D721Med (cell line): Measurements from ENCODE around the gene ERCC8.

Experiments used
- DNase-seq: peaks from one replicate; pipeline ENCODE4 v3.0.0; 2011; ENCODE audit warnings: low spot score; ENCODE audit not compliant: insufficient read length
- FAIRE-seq: peaks from 2 replicates; lab custom pipeline; 2011; peaks lifted over from hg19 to GRCh38; lab: Jason Lieb, UNC
- TF ChIP-seq, protein P1 (sequence below): IDR thresholded peaks from 2 replicates; pipeline ENCODE4 v1.5.1; 2012; ENCODE audit warnings: mild to moderate bottlenecking, control low read depth; ENCODE audit not compliant: insufficient read depth; ENCODE audit errors: missing control alignments

The ERCC8 gene

DNA sequence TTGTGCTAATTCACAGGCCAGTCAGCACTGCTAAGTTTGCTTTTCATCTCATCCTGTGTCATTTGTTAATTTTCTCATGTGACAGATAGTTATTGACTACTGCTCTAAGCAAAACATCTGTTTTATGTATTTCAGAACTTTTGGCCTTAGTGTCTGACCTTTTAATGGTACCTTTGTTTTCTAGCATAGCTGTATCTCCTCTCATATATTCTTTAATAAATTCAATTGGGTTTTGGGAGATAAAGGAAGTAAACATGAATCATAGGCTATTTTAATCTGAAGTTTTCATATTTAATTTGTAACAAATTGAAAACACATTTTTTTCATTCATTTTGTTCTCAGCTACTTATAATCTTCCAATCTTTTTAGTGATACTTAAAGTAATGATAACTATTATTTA, 13.2 kb upstream of the ERCC8 start:
- no peak for FAIRE-seq
- DNase-seq, result no peak

DNA sequence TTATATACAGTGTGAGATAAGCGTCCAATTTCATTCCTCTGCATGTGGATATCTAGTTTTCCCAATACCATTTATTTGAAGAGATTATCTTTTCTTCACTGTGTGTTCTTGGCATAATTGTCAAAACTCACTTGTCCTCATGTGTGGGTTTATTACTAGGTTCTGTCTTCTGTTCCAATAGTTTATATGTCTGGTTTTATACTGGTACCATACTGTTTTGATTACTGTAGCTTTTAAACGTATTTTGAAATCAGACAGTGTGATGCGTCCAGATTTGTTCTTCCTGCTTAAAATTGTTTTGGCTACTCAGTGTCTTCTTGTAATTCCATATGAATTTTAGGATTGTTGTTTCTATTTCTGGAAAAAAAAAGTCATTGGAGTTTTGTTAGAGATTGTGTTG, 10.4 kb upstream of the ERCC8 start:
- DNase-seq, result no peak
- FAIRE-seq, result no peak
- TF ChIP-seq, protein P1, sequence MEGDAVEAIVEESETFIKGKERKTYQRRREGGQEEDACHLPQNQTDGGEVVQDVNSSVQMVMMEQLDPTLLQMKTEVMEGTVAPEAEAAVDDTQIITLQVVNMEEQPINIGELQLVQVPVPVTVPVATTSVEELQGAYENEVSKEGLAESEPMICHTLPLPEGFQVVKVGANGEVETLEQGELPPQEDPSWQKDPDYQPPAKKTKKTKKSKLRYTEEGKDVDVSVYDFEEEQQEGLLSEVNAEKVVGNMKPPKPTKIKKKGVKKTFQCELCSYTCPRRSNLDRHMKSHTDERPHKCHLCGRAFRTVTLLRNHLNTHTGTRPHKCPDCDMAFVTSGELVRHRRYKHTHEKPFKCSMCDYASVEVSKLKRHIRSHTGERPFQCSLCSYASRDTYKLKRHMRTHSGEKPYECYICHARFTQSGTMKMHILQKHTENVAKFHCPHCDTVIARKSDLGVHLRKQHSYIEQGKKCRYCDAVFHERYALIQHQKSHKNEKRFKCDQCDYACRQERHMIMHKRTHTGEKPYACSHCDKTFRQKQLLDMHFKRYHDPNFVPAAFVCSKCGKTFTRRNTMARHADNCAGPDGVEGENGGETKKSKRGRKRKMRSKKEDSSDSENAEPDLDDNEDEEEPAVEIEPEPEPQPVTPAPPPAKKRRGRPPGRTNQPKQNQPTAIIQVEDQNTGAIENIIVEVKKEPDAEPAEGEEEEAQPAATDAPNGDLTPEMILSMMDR, result no peak

More for the DNA sequence above, 13.2 kb upstream of the ERCC8 start:
- TF ChIP-seq, protein P1, result no peak

DNA sequence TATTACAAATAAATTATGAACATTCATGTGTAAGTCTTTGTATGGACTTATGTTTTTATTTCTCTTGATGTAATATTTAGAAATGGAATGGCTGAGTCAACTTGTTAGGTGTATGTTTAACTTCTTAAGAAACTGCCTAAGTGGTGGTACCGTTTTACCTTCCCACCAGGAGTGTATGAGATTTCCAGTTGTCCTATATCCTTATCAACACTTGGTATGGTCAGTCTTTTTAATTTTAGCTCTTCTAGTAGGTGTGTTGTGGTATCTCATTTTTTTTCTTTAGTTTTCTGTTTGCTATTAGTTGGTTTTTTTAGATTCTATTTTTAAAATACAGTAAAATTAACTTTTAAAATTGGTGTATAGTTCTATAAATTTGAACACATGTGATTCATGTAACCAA, 3.9 kb upstream of the ERCC8 start:
- FAIRE-seq (no peak), DNase-seq (no peak)
- TF ChIP-seq, protein P1, result no peak

DNA sequence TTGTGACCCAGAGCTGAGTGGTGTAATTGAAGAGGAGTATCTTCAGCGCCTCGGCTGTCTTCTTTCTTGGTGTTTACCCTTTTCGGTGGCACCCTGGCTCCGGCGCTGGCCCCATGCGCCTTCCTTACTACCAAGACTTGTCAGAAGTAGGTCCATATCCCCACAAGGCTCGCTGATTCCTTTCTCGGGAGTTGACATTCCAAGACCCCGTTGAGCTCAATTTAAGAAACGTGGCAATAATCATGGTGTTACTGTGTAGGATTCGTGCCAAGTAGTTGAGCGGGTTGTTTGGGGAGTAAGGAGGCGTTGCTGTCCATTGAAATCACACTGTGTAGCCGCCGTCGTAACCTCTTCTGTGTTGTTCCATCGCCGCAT, 930 bp upstream of the ERCC8 start:
- FAIRE-seq (no peak), DNase-seq (no peak)
- TF ChIP-seq, protein P1, result no peak

DNA sequence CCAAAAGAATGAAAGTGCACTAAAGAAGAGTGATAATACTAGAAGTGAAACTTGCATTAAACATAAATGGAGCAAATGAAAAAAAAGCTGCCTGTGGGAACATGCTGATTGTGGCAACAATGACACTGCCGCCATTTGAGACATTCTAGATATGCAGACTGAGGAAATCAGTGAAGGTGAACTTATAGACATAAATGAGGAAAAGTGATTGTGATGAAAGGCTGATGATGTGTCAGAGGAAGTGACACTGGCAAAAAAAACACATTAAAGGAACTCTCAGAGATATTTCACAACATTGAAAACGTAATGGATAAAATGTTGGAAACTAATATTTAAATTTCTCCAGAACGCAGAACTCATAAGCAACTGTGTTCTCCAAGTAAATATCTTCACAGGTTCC, 1.2 kb downstream of the ERCC8 start:
- FAIRE-seq (no peak), DNase-seq (no peak)
- TF ChIP-seq, protein P1, result no peak

DNA sequence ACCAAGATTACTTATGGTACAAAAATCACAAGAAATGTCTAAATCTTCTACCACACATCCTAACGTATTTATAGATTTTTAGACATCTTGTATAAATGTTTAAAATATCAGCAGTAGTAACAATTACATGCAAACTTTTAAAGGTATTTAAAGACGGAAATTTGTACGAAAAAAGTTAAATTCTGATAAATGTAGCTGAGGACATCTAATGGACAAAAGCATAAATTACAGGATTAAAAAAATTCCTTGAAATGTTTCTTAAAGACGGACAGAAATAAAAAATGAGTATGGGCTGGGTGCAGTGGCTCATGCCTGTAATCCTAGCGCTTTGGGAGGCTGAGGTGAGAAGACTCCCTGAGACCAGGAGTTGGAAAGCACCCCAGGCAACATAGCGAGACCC, 15.8 kb downstream of the ERCC8 start:
- FAIRE-seq, result no peak
- TF ChIP-seq, protein P1, result peak; percentile 16
- no peak for DNase-seq

DNA sequence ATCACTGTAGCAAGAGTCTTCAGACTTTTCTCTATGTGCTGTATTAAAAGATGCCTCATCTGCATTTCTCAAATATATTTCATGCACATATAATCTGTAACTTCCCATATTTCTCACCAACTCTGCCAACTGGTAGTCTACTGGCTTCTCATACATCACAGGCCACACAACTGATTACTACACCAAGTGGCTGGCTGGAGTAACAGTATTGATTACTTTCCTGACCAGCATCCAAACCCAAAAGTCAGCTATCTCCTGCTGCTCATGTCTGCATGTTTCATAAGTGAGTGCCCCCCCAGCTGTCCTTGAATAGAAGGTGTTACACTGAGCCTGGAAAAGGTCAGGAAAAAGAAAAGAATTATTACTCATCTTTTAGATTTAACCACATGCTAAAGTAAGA, 17.4 kb downstream of the ERCC8 start:
- DNase-seq (no peak), FAIRE-seq (no peak)
- TF ChIP-seq, protein P1, result no peak
